Neural crest cell (in vitro differentiated cells): ENCODE results near the gene HYAL2. TPM values are rescaled to one million over a fixed set of nuclear protein-coding genes. Genes with fewer than 3 reads are reported as not detected.

Experiments
- DNase-seq: peaks from one replicate; pipeline ENCODE4 v3.0.0; 2021; ENCODE audit warnings: low read depth, mixed read lengths, low spot score
- H3K27ac Mint-ChIP-seq: one replicate; pipeline ENCODE4 v1.8.0; 2021; ENCODE audit warnings: mild to moderate bottlenecking, mixed read lengths; ENCODE audit not compliant: unreplicated experiment
- H3K27me3 Mint-ChIP-seq: 2 replicates; pipeline ENCODE4 v1.8.0; 2021; ENCODE audit warnings: low read depth, mild to moderate bottlenecking, mixed read lengths
- H3K36me3 Mint-ChIP-seq: 2 replicates; pipeline ENCODE4 v1.8.0; 2021; ENCODE audit warnings: low read depth, mild to moderate bottlenecking, mixed read lengths
- H3K4me1 Mint-ChIP-seq: 2 replicates; pipeline ENCODE4 v1.8.0; 2021; ENCODE audit warnings: mixed read lengths
- H3K4me3 Mint-ChIP-seq: one replicate; pipeline ENCODE4 v1.8.0; 2021; ENCODE audit warnings: mild to moderate bottlenecking, mixed read lengths
- H3K9me3 Mint-ChIP-seq: 2 replicates; pipeline ENCODE4 v1.8.0; 2021; ENCODE audit warnings: mixed read lengths
- total RNA-seq: library from RNA; stranded (reverse); gene quantifications from 2 replicates; pipeline ENCODE4 v1.2.1, GENCODE V29; 2021
- TF ChIP-seq, protein P1 (sequence below): fragments of 200-600 bp; sonication (generic); conservative IDR thresholded peaks from 2 replicates; pipeline ENCODE4 v1.5.0; 2021; ENCODE audit warnings: antibody characterized with exemption, mild to moderate bottlenecking

The HYAL2 gene
- total RNA-seq, 1 donor from 2014 or later = 78.0 TPM

DNA sequence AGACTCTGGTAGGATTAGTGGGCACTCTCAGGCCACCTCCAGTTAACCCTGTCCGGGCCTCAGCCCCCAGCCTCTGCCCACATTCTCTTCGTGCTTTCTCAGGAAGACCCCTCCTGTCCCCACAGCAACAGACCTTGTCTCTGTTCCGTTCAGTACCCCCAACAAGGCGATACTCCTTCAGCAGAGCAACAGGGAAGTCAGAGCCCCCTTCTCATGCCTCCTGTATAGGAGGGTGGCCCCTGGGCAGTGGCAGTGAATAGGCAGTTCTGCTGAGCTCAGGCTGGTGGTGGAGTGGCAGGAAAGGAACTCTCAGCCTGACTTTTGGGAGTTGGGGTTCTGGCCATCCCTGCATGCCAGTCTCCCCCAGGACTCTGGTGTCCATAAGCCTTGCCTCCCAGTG lies 53.1 kb downstream of the HYAL2 start:
- no peaks in the 10 kb centered on the region for H3K36me3 Mint-ChIP-seq
- peaks cover 35% of the 10 kb centered on the region for H3K4me1 Mint-ChIP-seq
- TF ChIP-seq, protein P1, sequence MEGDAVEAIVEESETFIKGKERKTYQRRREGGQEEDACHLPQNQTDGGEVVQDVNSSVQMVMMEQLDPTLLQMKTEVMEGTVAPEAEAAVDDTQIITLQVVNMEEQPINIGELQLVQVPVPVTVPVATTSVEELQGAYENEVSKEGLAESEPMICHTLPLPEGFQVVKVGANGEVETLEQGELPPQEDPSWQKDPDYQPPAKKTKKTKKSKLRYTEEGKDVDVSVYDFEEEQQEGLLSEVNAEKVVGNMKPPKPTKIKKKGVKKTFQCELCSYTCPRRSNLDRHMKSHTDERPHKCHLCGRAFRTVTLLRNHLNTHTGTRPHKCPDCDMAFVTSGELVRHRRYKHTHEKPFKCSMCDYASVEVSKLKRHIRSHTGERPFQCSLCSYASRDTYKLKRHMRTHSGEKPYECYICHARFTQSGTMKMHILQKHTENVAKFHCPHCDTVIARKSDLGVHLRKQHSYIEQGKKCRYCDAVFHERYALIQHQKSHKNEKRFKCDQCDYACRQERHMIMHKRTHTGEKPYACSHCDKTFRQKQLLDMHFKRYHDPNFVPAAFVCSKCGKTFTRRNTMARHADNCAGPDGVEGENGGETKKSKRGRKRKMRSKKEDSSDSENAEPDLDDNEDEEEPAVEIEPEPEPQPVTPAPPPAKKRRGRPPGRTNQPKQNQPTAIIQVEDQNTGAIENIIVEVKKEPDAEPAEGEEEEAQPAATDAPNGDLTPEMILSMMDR = no peak
- H3K9me3 Mint-ChIP-seq = no peaks in the 10 kb centered on the region
- no peak for DNase-seq
- peak overlapping the region; percentile 51 for H3K4me3 Mint-ChIP-seq
- H3K27me3 Mint-ChIP-seq = peaks cover 34% of the 10 kb centered on the region
- H3K27ac Mint-ChIP-seq = no peak overlapping the region

DNA sequence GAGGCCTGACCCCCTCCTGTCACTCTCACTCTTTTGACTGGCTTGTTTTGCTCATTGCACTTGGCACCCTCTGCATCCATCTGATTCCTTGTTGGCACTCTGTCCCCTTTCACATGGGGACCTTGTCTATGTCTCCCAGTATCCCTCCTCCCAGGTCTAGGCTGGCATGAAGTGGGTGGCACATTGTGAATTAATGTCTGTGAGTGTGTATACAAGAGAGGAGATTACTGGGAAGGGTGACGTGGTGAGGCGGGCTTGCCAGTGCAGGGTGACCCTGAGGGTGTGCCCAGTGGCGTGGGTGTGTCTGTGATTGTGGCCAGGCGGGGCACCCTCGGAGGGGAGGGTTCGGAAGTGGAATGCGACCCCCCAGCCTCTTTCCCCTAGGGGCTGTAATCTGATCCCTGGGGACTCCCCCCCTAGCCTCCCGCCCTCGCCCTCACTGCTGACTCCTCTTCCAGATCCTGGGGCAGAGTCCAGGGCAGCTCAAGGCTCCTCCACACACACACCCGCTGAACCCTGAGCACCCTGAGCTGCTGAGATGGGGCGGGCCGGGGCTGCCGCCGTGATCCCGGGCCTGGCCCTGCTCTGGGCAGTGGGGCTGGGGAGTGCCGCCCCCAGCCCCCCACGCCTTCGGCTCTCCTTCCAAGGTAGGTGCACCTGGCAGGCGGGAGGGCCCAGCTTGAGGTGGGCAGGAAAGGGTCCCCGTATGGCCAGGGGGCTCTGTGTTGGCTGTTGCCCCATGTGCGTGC lies 53.7 kb downstream of the HYAL2 start, which contains the start of gene SEMA3B:
Gene SEMA3B (plus strand): TSS at position 445 of the 749 bp plus-strand sequence. CDS start 94 bp downstream, at position 539.
- no peak for DNase-seq
- Mint-ChIP-seq H3K36me3 (no peaks in the 10 kb centered on the region), H3K4me1 (peaks cover 35% of the 10 kb centered on the region), H3K27me3 (peaks cover 28% of the 10 kb centered on the region), H3K27ac (no peak within 1 kb of the TSS), H3K9me3 (no peaks in the 10 kb centered on the region), H3K4me3 (peak within 1 kb of the TSS; percentile 51)
- TF ChIP-seq, protein P1 = no peak

DNA sequence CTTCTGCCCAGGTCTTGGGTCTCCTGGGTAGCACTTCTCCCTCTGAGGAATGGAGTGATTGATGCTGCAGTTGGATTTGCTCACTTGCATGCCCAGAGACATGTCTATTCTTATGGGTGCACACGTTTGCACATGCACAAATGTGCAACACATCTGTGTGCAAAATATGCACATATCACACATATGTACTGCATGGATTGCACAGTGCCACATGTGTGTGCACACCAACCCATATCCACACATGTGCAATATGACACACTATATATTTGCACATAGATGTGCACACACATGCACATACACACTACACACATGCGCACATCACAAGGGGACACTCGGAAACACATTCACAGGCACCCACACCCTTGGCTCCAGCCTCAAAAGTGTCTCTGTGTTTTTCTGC lies 54.3 kb downstream of the HYAL2 start:
- Mint-ChIP-seq H3K27me3 (peaks cover 25% of the 10 kb centered on the region), H3K27ac (no peak overlapping the region), H3K9me3 (no peaks in the 10 kb centered on the region), H3K4me1 (peaks cover 39% of the 10 kb centered on the region), H3K4me3 (no peak overlapping the region), H3K36me3 (no peaks in the 10 kb centered on the region)
- no peak for DNase-seq
- TF ChIP-seq, protein P1 = no peak

Other genes with a start within 250 kb of the HYAL2 start
- gene RBM5, start 233.8 kb downstream of the HYAL2 start, total RNA-seq = 193 and 213 TPM in 2 replicates
- 4.2 and 5.8 TPM in 2 replicates for gene SEMA3F, start 167.4 kb downstream of the HYAL2 start, total RNA-seq
- not detected in 2 replicates for gene GNAT1, start 131.1 kb downstream of the HYAL2 start, total RNA-seq
- gene SLC38A3, start 117.5 kb downstream of the HYAL2 start, total RNA-seq = 1.8 and 2.7 TPM in 2 replicates
- 176 and 190 TPM in 2 replicates for gene GNAI2, start 86.5 kb downstream of the HYAL2 start, total RNA-seq
- gene SEMA3B, start 53.6 kb downstream of the HYAL2 start, total RNA-seq = 2.3 and 2.9 TPM in 2 replicates
- gene LSMEM2, start 43.7 kb downstream of the HYAL2 start, total RNA-seq = not detected in 2 replicates
- gene IFRD2, start 30.3 kb downstream of the HYAL2 start, total RNA-seq = 69.2 and 77.1 TPM in 2 replicates
- gene HYAL3, start 23.3 kb downstream of the HYAL2 start, total RNA-seq = 2.9 and 4.4 TPM in 2 replicates
- gene NAA80, start 23.3 kb downstream of the HYAL2 start, total RNA-seq = 9.7 and 10.7 TPM in 2 replicates
- 2.0 and 2.5 TPM in 2 replicates for gene HYAL1, start 19.2 kb downstream of the HYAL2 start, total RNA-seq
- gene TUSC2, start 5.5 kb upstream of the HYAL2 start, total RNA-seq = 35.0 and 35.5 TPM in 2 replicates
- 15.1 and 16.8 TPM in 2 replicates for gene RASSF1, start 18.1 kb upstream of the HYAL2 start, total RNA-seq
- 2.3 and 2.5 TPM in 2 replicates for gene ZMYND10, start 23.0 kb upstream of the HYAL2 start, total RNA-seq
- 29.7 and 30.6 TPM in 2 replicates for gene NPRL2, start 28.0 kb upstream of the HYAL2 start, total RNA-seq
- 11.7 and 12.8 TPM in 2 replicates for gene CYB561D2, start 28.1 kb upstream of the HYAL2 start, total RNA-seq
- 37.8 and 39.2 TPM in 2 replicates for gene TMEM115, start 36.8 kb upstream of the HYAL2 start, total RNA-seq
- gene CACNA2D2, start 180.9 kb upstream of the HYAL2 start, total RNA-seq = 8.7 and 9.3 TPM in 2 replicates
- 12.7 and 13.1 TPM in 2 replicates for gene C3orf18, start 245.0 kb upstream of the HYAL2 start, total RNA-seq
- 22.8 and 22.9 TPM in 2 replicates for gene HEMK1, start 246.8 kb upstream of the HYAL2 start, total RNA-seq